HG03066 (cell line): ENCODE data around the gene PLCG1.

Experiments
- ATAC-seq: cut with Tn5 transposase; IDR thresholded peaks from one replicate; pipeline ENCODE4 v1.9.1; 2021; ENCODE audit warnings: low read depth; ENCODE audit not compliant: unreplicated experiment

The PLCG1 gene

GRCh38 chr20:41176711-41177552, 39.6 kb downstream of the PLCG1 start:
- no peak for ATAC-seq

- ATAC-seq: no peak
Observed at GRCh38 chr20:41177636-41178035, 40.3 kb downstream of the PLCG1 start.

- ATAC-seq: no peak
Observed at GRCh38 chr20:41178495-41178894, 41.2 kb downstream of the PLCG1 start.

GRCh38 chr20:41178904-41179432, 41.6 kb downstream of the PLCG1 start:
- no peak for ATAC-seq

- ATAC-seq: no peak
Observed at GRCh38 chr20:41179961-41180360, 42.6 kb downstream of the PLCG1 start.

- no peak for ATAC-seq
Observed at GRCh38 chr20:41180599-41181333, 43.4 kb downstream of the PLCG1 start.

- no peak for ATAC-seq
Observed at GRCh38 chr20:41181567-41181966, 44.2 kb downstream of the PLCG1 start.

GRCh38 chr20:41182296-41183212, 45.2 kb downstream of the PLCG1 start:
- no peak for ATAC-seq

- no peak for ATAC-seq
Observed at GRCh38 chr20:41183391-41183790, 46.0 kb downstream of the PLCG1 start.

GRCh38 chr20:41183831-41184230, 46.5 kb downstream of the PLCG1 start:
- ATAC-seq: no peak

GRCh38 chr20:41185013-41185757, 47.8 kb downstream of the PLCG1 start:
- ATAC-seq: no peak

- ATAC-seq: no peak
Observed at GRCh38 chr20:41187668-41188067, 50.3 kb downstream of the PLCG1 start.

GRCh38 chr20:41191562-41192500, 54.5 kb downstream of the PLCG1 start:
- no peak for ATAC-seq

- no peak for ATAC-seq
Observed at GRCh38 chr20:41192575-41192974, 55.2 kb downstream of the PLCG1 start.

GRCh38 chr20:41196653-41197225, 59.4 kb downstream of the PLCG1 start:
- no peak for ATAC-seq

- ATAC-seq: no peak
Observed at GRCh38 chr20:41198443-41198842, 61.1 kb downstream of the PLCG1 start.

GRCh38 chr20:41200446-41201202, 63.3 kb downstream of the PLCG1 start:
- ATAC-seq: no peak

GRCh38 chr20:41201760-41202159, 64.4 kb downstream of the PLCG1 start:
- ATAC-seq: no peak
